K562 (cell line): ENCODE data around the gene CITED1. TPM values are rescaled to one million over a fixed set of nuclear protein-coding genes. Genes with fewer than 3 reads are reported as not detected.
A peak's percentile ranks its signal among the peaks of the same experiment; 100 is the strongest.

ENCODE experiments used
- CGGBP1 ChIP-seq: fragments of 250-450 bp; sonication (Bioruptor Pico); IDR thresholded peaks from 2 replicates; pipeline ENCODE4 v1.9.0; 2021; ENCODE audit warnings: mild to moderate bottlenecking
- DDX20 ChIP-seq: fragments of 450-650 bp; IDR thresholded peaks from 2 replicates; pipeline ENCODE4 v1.6.1; 2016; ENCODE audit warnings: missing genetic modification characterization, low read depth, mild to moderate bottlenecking, missing compliant biosample characterization, moderate library complexity
- FOXM1 ChIP-seq, 2 experiments: fragments of 450-650 bp in 1 of 2; sonication (generic) in 1 of 2; formaldehyde crosslinking in 1 of 2; IDR thresholded peaks; 2 replicates each; pipeline versions ENCODE4 v1.6.1 to v1.9.0; 2017 to 2022; ENCODE audit warnings: low read depth in 2 of 2, mild to moderate bottlenecking in 2 of 2, missing genetic modification reagents in 1 of 2, moderate library complexity in 1 of 2
- ILK ChIP-seq: fragments of 450-650 bp; IDR thresholded peaks from 2 replicates; pipeline ENCODE4 v1.6.1; 2016; ENCODE audit warnings: missing genetic modification characterization, low read depth, mild to moderate bottlenecking, missing compliant biosample characterization, moderate library complexity, borderline replicate concordance
- POU5F1 ChIP-seq: fragments of 150-350 bp; IDR thresholded peaks from 2 replicates; pipeline ENCODE4 v1.6.1; 2014; ENCODE audit warnings: borderline replicate concordance, low read length, low read depth, mild to moderate bottlenecking; ENCODE audit not compliant: partially characterized antibody
- RBM39 ChIP-seq: fragments of 200-400 bp; formaldehyde crosslinking; optimal IDR thresholded peaks from 2 replicates; pipeline ENCODE3; 2018; ENCODE audit warnings: low read depth, low read length
- RCOR1 ChIP-seq, 2 experiments: IDR thresholded peaks; 2 replicates each; pipeline ENCODE4 v1.6.1; 2012; ENCODE audit warnings: low read depth in 2 of 2, low read length in 2 of 2, borderline replicate concordance in 1 of 2, improper control_type of control experiment in 1 of 2
- THAP7 ChIP-seq: fragments of 250-450 bp; sonication (Bioruptor Pico); IDR thresholded peaks from 2 replicates; pipeline ENCODE4 v1.5.0; 2021
- XRCC3 ChIP-seq: fragments of 450-650 bp; IDR thresholded peaks from 2 replicates; pipeline ENCODE4 v1.6.1; 2017; ENCODE audit warnings: mild to moderate bottlenecking, moderate library complexity
- XRCC4 ChIP-seq: IDR thresholded peaks from one replicate; pipeline ENCODE4 v1.6.1; 2011; ENCODE audit not compliant: insufficient read depth, insufficient read length; ENCODE audit errors: extremely low read depth
- ZBTB17 ChIP-seq: fragments of 450-650 bp; formaldehyde crosslinking; IDR thresholded peaks from 2 replicates; pipeline ENCODE4 v1.4.0; 2020; ENCODE audit warnings: mild to moderate bottlenecking
- ZNF143 ChIP-seq: sonication (generic); formaldehyde crosslinking; IDR thresholded peaks from 2 replicates; pipeline ENCODE4 v1.9.0; 2022; ENCODE audit warnings: mild to moderate bottlenecking, missing genetic modification reagents
- ZNF274 ChIP-seq: IDR thresholded peaks from 2 replicates; pipeline ENCODE4 v1.6.1; 2011; ENCODE audit warnings: low read depth, mild to moderate bottlenecking, low read length, moderate library complexity, borderline replicate concordance
- polyA plus RNA-seq, 8 experiments: library from polyadenylated mRNA; depleted of rRNA in 4 of 8; stranded (reverse) in 5 of 8; unstranded in 3 of 8; fragments of >200 nt; fragmentation: Nextera tagmentation in 2 of 8; fragmentation: Illumina TruSeq in 1 of 8; extraction: Ambion mirVana in 2 of 8; extraction: Trizol in 1 of 8; gene quantifications; 2 replicates each; pipeline versions ENCODE4 v1.2.1 to v1.2.3, GENCODE V29; 2011 to 2014; ENCODE audit warnings: inconsistent platforms in 1 of 8, missing spikeins in 1 of 8
- total RNA-seq, 7 experiments: library from RNA; depleted of rRNA in 6 of 7; stranded (reverse); fragments of >200 nt in 6 of 7; fragmentation: Illumina TruSeq in 2 of 7; extraction: Trizol in 2 of 7; gene quantifications; 2 replicates each; pipeline versions ENCODE4 v1.2.1 to v1.2.3, GENCODE V29; 2011 to 2021; ENCODE audit warnings: low replicate concordance in 1 of 7
- TF ChIP-seq, protein P1 (sequence below): fragments of 450-650 bp; IDR thresholded peaks from 2 replicates; pipeline ENCODE4 v1.6.1; 2016; ENCODE audit warnings: mild to moderate bottlenecking
- TF ChIP-seq, protein P2 (sequence below): fragments of 250-450 bp; sonication (Bioruptor Pico); IDR thresholded peaks from 2 replicates; pipeline ENCODE4 v1.4.0; 2020; ENCODE audit warnings: mild to moderate bottlenecking, moderate library complexity, borderline replicate concordance
- TF ChIP-seq, protein P3 (sequence below): sonication (generic); IDR thresholded peaks from 2 replicates; pipeline ENCODE4 v1.6.1; 2016
- TF ChIP-seq, protein P4 (sequence below): IDR thresholded peaks from 3 replicates; pipeline ENCODE4 v1.6.1; 2011; ENCODE audit warnings: borderline replicate concordance, mild to moderate bottlenecking; ENCODE audit not compliant: insufficient read length, insufficient read depth

CITED1 gene
- total and polyA plus RNA-seq, 9 of the 15 experiments (the other 6 are each of a cell fraction or from before 2014, with no cell fraction given) = 0.56 to 5.8 (median 4.2) TPM

GRCh38 chrX:72308566-72309296, 3.0 kb upstream of the CITED1 start (continued):
- TF ChIP-seq, protein P1, sequence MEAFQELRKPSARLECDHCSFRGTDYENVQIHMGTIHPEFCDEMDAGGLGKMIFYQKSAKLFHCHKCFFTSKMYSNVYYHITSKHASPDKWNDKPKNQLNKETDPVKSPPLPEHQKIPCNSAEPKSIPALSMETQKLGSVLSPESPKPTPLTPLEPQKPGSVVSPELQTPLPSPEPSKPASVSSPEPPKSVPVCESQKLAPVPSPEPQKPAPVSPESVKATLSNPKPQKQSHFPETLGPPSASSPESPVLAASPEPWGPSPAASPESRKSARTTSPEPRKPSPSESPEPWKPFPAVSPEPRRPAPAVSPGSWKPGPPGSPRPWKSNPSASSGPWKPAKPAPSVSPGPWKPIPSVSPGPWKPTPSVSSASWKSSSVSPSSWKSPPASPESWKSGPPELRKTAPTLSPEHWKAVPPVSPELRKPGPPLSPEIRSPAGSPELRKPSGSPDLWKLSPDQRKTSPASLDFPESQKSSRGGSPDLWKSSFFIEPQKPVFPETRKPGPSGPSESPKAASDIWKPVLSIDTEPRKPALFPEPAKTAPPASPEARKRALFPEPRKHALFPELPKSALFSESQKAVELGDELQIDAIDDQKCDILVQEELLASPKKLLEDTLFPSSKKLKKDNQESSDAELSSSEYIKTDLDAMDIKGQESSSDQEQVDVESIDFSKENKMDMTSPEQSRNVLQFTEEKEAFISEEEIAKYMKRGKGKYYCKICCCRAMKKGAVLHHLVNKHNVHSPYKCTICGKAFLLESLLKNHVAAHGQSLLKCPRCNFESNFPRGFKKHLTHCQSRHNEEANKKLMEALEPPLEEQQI = no peak
- TF ChIP-seq XRCC3 (no peak), POU5F1 (no peak), THAP7 (CRISPR knock-in tag) (no peak), ZNF274 (no peak), RCOR1 (IDR thresholded peaks at IDR 0.05; ENCODE audit: borderline replicate concordance in 1 of 2, low read depth in 2 of 2, low read length in 2 of 2) (0 out of 4 replicates have a peak, but pooled peaks of 1 of the 2 experiments have one; percentile 12), ILK (tag) (no peak), DDX20 (tag) (no peak), RBM39 (no peak), FOXM1 (IDR thresholded peaks at IDR 0.05; ENCODE audit: low read depth) (no peak; the same call in 1 of the 2 replicates), FOXM1 (CRISPR knock-in tag; IDR thresholded peaks at IDR 0.05; ENCODE audit: low read depth) (no peak), CGGBP1 (no peak), ZNF143 (CRISPR knock-in tag) (no peak), XRCC4 (no peak), ZBTB17 (CRISPR knock-in tag) (no peak)
- TF ChIP-seq, protein P2, sequence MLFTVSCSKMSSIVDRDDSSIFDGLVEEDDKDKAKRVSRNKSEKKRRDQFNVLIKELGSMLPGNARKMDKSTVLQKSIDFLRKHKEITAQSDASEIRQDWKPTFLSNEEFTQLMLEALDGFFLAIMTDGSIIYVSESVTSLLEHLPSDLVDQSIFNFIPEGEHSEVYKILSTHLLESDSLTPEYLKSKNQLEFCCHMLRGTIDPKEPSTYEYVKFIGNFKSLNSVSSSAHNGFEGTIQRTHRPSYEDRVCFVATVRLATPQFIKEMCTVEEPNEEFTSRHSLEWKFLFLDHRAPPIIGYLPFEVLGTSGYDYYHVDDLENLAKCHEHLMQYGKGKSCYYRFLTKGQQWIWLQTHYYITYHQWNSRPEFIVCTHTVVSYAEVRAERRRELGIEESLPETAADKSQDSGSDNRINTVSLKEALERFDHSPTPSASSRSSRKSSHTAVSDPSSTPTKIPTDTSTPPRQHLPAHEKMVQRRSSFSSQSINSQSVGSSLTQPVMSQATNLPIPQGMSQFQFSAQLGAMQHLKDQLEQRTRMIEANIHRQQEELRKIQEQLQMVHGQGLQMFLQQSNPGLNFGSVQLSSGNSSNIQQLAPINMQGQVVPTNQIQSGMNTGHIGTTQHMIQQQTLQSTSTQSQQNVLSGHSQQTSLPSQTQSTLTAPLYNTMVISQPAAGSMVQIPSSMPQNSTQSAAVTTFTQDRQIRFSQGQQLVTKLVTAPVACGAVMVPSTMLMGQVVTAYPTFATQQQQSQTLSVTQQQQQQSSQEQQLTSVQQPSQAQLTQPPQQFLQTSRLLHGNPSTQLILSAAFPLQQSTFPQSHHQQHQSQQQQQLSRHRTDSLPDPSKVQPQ (CRISPR knock-in tag) = no peak
- TF ChIP-seq, protein P3, sequence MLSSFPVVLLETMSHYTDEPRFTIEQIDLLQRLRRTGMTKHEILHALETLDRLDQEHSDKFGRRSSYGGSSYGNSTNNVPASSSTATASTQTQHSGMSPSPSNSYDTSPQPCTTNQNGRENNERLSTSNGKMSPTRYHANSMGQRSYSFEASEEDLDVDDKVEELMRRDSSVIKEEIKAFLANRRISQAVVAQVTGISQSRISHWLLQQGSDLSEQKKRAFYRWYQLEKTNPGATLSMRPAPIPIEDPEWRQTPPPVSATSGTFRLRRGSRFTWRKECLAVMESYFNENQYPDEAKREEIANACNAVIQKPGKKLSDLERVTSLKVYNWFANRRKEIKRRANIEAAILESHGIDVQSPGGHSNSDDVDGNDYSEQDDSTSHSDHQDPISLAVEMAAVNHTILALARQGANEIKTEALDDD = no peak
- TF ChIP-seq, protein P4, sequence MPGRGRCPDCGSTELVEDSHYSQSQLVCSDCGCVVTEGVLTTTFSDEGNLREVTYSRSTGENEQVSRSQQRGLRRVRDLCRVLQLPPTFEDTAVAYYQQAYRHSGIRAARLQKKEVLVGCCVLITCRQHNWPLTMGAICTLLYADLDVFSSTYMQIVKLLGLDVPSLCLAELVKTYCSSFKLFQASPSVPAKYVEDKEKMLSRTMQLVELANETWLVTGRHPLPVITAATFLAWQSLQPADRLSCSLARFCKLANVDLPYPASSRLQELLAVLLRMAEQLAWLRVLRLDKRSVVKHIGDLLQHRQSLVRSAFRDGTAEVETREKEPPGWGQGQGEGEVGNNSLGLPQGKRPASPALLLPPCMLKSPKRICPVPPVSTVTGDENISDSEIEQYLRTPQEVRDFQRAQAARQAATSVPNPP = no peak
